ENCODE measurements around the gene TMEM51.

- TF ChIP-seq CTCF (conservative IDR thresholded peaks at IDR 0.05; ENCODE audit: low read depth, low read length) (no peak), NFE2L2 (IDR thresholded peaks at IDR 0.05; ENCODE audit: low read depth, low read length) (no peak)
Measured at GRCh38 chr1:15220825-15221431, 67.4 kb downstream of the TMEM51 start.

Measured in IMR-90 (cell line).